Neuronal stem cell (in vitro differentiated cells): ENCODE results near the gene SRRT.
A peak's percentile ranks its signal among the peaks of the same experiment; 100 is the strongest.

Experiments used
- DNase-seq: peaks from one replicate; pipeline ENCODE4 v3.0.0-alpha.2; 2013; ENCODE audit warnings: low spot score
- H2AFZ ChIP-seq: one replicate; pipeline ENCODE4 v1.6.1; 2013; ENCODE audit warnings: mild to moderate bottlenecking, low read length, inconsistent platforms
- H2AK5ac ChIP-seq: 2 replicates; pipeline ENCODE4 v1.6.1; 2013; ENCODE audit warnings: low read depth, mild to moderate bottlenecking, inconsistent platforms, low read length, moderate library complexity, mixed read lengths
- H2BK120ac ChIP-seq: 2 replicates; pipeline ENCODE4 v1.6.1; 2013; ENCODE audit warnings: low read depth, mild to moderate bottlenecking, inconsistent platforms, low read length, moderate library complexity, mixed read lengths
- H2BK12ac ChIP-seq: one replicate; pipeline ENCODE4 v1.6.1; 2013; ENCODE audit warnings: low read length, inconsistent platforms
- H2BK15ac ChIP-seq: 2 replicates; pipeline ENCODE4 v1.6.1; 2013; ENCODE audit warnings: mild to moderate bottlenecking, low read length, inconsistent platforms, mixed read lengths
- H2BK5ac ChIP-seq: one replicate; pipeline ENCODE4 v1.6.1; 2013; ENCODE audit warnings: inconsistent platforms, mild to moderate bottlenecking, low read length, moderate library complexity
- H3K14ac ChIP-seq: one replicate; pipeline ENCODE4 v1.6.1; 2013; ENCODE audit warnings: low read length, inconsistent platforms
- H3K18ac ChIP-seq: 2 replicates; pipeline ENCODE4 v1.6.1; 2013; ENCODE audit warnings: low read length, inconsistent platforms
- H3K23ac ChIP-seq: 2 replicates; pipeline ENCODE4 v1.6.1; 2013; ENCODE audit warnings: low read depth, mild to moderate bottlenecking, mixed read lengths, low read length, inconsistent platforms; ENCODE audit not compliant: poor library complexity
- H3K27ac ChIP-seq: replicated peaks from 3 replicates; pipeline ENCODE4 v1.5.1; 2013; ENCODE audit warnings: low read length, inconsistent platforms
- H3K27me3 ChIP-seq, 3 experiments: 2 replicates each; pipeline ENCODE4 v1.6.1; 2013; ENCODE audit warnings: low read length in 3 of 3, mild to moderate bottlenecking in 2 of 3, inconsistent platforms in 1 of 3, low read depth in 1 of 3, mixed read lengths in 1 of 3, moderate library complexity in 1 of 3; ENCODE audit not compliant: control insufficient read depth in 3 of 3, insufficient read depth in 3 of 3
- H3K36me3 ChIP-seq, 2 donors: replicated peaks in 1 of 2; 2 replicates each; pipeline ENCODE4 v1.6.1; 2013; ENCODE audit warnings: low read length in 2 of 2; ENCODE audit not compliant: control insufficient read depth in 2 of 2, insufficient read depth in 2 of 2
- H3K4ac ChIP-seq: 2 replicates; pipeline ENCODE4 v1.6.1; 2013; ENCODE audit warnings: inconsistent platforms, mild to moderate bottlenecking, low read length, moderate library complexity
- H3K4me1 ChIP-seq, 2 donors: 1 replicate in 1 of 2; 2 replicates in 1 of 2; pipeline ENCODE4 v1.6.1; 2013; ENCODE audit warnings: low read length in 2 of 2, low read depth in 1 of 2; ENCODE audit not compliant: control insufficient read depth in 2 of 2, insufficient read depth in 1 of 2
- H3K4me2 ChIP-seq: one replicate; pipeline ENCODE4 v1.6.1; 2013; ENCODE audit warnings: mild to moderate bottlenecking, low read length, inconsistent platforms; ENCODE audit not compliant: insufficient read depth, poor library complexity, severe bottlenecking
- H3K4me3 ChIP-seq, 2 donors: 2 replicates each; pipeline ENCODE4 v1.5.1; 2013; ENCODE audit warnings: low read length in 2 of 2, mild to moderate bottlenecking in 2 of 2, inconsistent platforms in 1 of 2, moderate library complexity in 1 of 2
- H3K79me1 ChIP-seq: one replicate; pipeline ENCODE4 v1.6.1; 2013; ENCODE audit warnings: low read depth, mild to moderate bottlenecking, inconsistent platforms, low read length, moderate library complexity
- H3K9ac ChIP-seq: one replicate; pipeline ENCODE4 v1.6.1; 2013; ENCODE audit warnings: mild to moderate bottlenecking, low read depth, low read length, inconsistent platforms; ENCODE audit not compliant: poor library complexity
- H3K9me3 ChIP-seq, 2 donors: replicated peaks in 1 of 2; 2 replicates each; pipeline versions ENCODE3 to v1.6.1; 2013; ENCODE audit warnings: low read length in 2 of 2, mild to moderate bottlenecking in 2 of 2, inconsistent platforms in 1 of 2, low read depth in 1 of 2, mixed read lengths in 1 of 2, moderate library complexity in 1 of 2; ENCODE audit not compliant: control insufficient read depth in 2 of 2, insufficient read depth in 1 of 2
- H4K8ac ChIP-seq: one replicate; pipeline ENCODE4 v1.6.1; 2013; ENCODE audit warnings: low read depth, mild to moderate bottlenecking, inconsistent platforms, low read length, moderate library complexity
- H4K91ac ChIP-seq: one replicate; pipeline ENCODE4 v1.6.1; 2013; ENCODE audit warnings: low read length, low read depth, mild to moderate bottlenecking, inconsistent platforms; ENCODE audit not compliant: poor library complexity
- WGBS, 2 donors: extraction: QIAGEN DNeasy Blood & Tissue Kit; methylation state at CpG; one replicate each; pipeline ENCODE4 v1.1.7; 2013; ENCODE audit warnings: missing lambda C conversion rate in 2 of 2, mixed read lengths in 1 of 2; ENCODE audit not compliant: insufficient read length in 2 of 2, insufficient replicate concordance in 1 of 2; ENCODE audit errors: extremely low coverage in 2 of 2; 5-methylcytosine and 5-hydroxymethylcytosine counted together

Gene SRRT

GRCh38 chr7:100882201-100882600, 7.3 kb downstream of the SRRT start:
- no CpG with 5 or more reads among the region's 9 CpGs for WGBS, 2 donors
- no peak overlapping the region for H2BK120ac ChIP-seq
- H3K14ac ChIP-seq = no peak overlapping the region
- peaks cover 65 to 99% of the 10 kb centered on the region in 2 donors for H3K36me3 ChIP-seq
- no peak overlapping the region for H3K18ac ChIP-seq
- no peak overlapping the region for H2BK15ac ChIP-seq
- H3K79me1 ChIP-seq = peaks cover 20% of the 10 kb centered on the region
- H4K8ac ChIP-seq = no peak overlapping the region
- H4K91ac ChIP-seq = no peak overlapping the region
- H3K27ac ChIP-seq = no peak overlapping the region
- no peak for DNase-seq
- H3K4me3 ChIP-seq = no peak overlapping the region
- H2BK5ac ChIP-seq = peak overlapping the region; percentile 56
- no peak overlapping the region for H3K4me2 ChIP-seq
- H3K27me3 ChIP-seq = no peaks in the 10 kb centered on the region
- H2AFZ ChIP-seq = no peak overlapping the region
- H3K9ac ChIP-seq = no peak overlapping the region
- no peaks in the 10 kb centered on the region for H3K9me3 ChIP-seq
- H3K4me1 ChIP-seq = peaks cover 0 to 8% of the 10 kb centered on the region in 2 donors
- no peak overlapping the region for H2AK5ac ChIP-seq
- H3K23ac ChIP-seq = no peak overlapping the region
- no peak overlapping the region for H3K4ac ChIP-seq
- H2BK12ac ChIP-seq = no peak overlapping the region

GRCh38 chr7:100882785-100883526, 8.1 kb downstream of the SRRT start:
- Histone ChIP-seq H3K79me1 (peaks cover 24% of the 10 kb centered on the region), H3K4me3 (no peak overlapping the region), H3K14ac (no peak overlapping the region), H3K4ac (no peak overlapping the region), H2BK5ac (no peak overlapping the region), H3K18ac (no peak overlapping the region), H2BK120ac (no peak overlapping the region), H3K9me3 (no peaks in the 10 kb centered on the region), H2AK5ac (no peak overlapping the region), H3K27me3 (no peaks in the 10 kb centered on the region), H3K27ac (no peak overlapping the region), H3K4me1 (peaks cover 0 to 7% of the 10 kb centered on the region in 2 donors), H3K23ac (no peak overlapping the region), H2AFZ (no peak overlapping the region), H3K4me2 (no peak overlapping the region), H3K9ac (no peak overlapping the region), H2BK15ac (no peak overlapping the region), H4K8ac (no peak overlapping the region), H4K91ac (no peak overlapping the region), H2BK12ac (no peak overlapping the region), H3K36me3 (peaks cover 68 to 99% of the 10 kb centered on the region in 2 donors)
- no peak for DNase-seq
- WGBS, 2 donors = no CpG with 5 or more reads among the region's 24 CpGs

- no peak overlapping the region for H2AK5ac ChIP-seq
- no peak overlapping the region for H3K9ac ChIP-seq
- no CpG with 5 or more reads among the region's 29 CpGs for WGBS, 2 donors
- H3K23ac ChIP-seq = no peak overlapping the region
- no peak for DNase-seq
- H2BK15ac ChIP-seq = no peak overlapping the region
- H4K91ac ChIP-seq = no peak overlapping the region
- no peaks in the 10 kb centered on the region for H3K27me3 ChIP-seq
- no peak overlapping the region for H2BK5ac ChIP-seq
- H3K4ac ChIP-seq = no peak overlapping the region
- no peak overlapping the region for H3K4me2 ChIP-seq
- H3K4me1 ChIP-seq = peaks cover 7 to 9% of the 10 kb centered on the region in 2 donors
- peak overlapping the region; percentile 9 for H3K14ac ChIP-seq
- H3K36me3 ChIP-seq = peaks cover 71 to 90% of the 10 kb centered on the region in 2 donors
- H4K8ac ChIP-seq = no peak overlapping the region
- no peaks in the 10 kb centered on the region for H3K9me3 ChIP-seq
- H2AFZ ChIP-seq = no peak overlapping the region
- peaks cover 22% of the 10 kb centered on the region for H3K79me1 ChIP-seq
- H2BK12ac ChIP-seq = no peak overlapping the region
- no peak overlapping the region for H3K27ac ChIP-seq
- H3K18ac ChIP-seq = no peak overlapping the region
- no peak overlapping the region for H2BK120ac ChIP-seq
- no peak overlapping the region for H3K4me3 ChIP-seq
Observed at GRCh38 chr7:100884736-100885439, 10.0 kb downstream of the SRRT start.

- no peak overlapping the region for H3K27ac ChIP-seq
- H4K91ac ChIP-seq = no peak overlapping the region
- no peak overlapping the region for H3K4me3 ChIP-seq
- no peak overlapping the region for H2BK12ac ChIP-seq
- H2BK15ac ChIP-seq = no peak overlapping the region
- peaks cover 69 to 84% of the 10 kb centered on the region in 2 donors for H3K36me3 ChIP-seq
- WGBS, 2 donors = no CpG with 5 or more reads among the region's 22 CpGs
- H3K9me3 ChIP-seq = no peaks in the 10 kb centered on the region
- no peak overlapping the region for H2BK120ac ChIP-seq
- H3K4ac ChIP-seq = no peak overlapping the region
- H4K8ac ChIP-seq = no peak overlapping the region
- no peak overlapping the region for H2AFZ ChIP-seq
- H3K14ac ChIP-seq = peak overlapping the region; percentile 9
- H3K9ac ChIP-seq = peak overlapping the region; percentile 36
- H3K4me2 ChIP-seq = no peak overlapping the region
- no peak for DNase-seq
- peaks cover 20% of the 10 kb centered on the region for H3K79me1 ChIP-seq
- peaks cover 8% of the 10 kb centered on the region in 2 donors for H3K4me1 ChIP-seq
- no peak overlapping the region for H2BK5ac ChIP-seq
- H2AK5ac ChIP-seq = no peak overlapping the region
- H3K23ac ChIP-seq = no peak overlapping the region
- no peaks in the 10 kb centered on the region for H3K27me3 ChIP-seq
- no peak overlapping the region for H3K18ac ChIP-seq
Observed at GRCh38 chr7:100885440-100886141, 10.7 kb downstream of the SRRT start.
